Esophagus squamous epithelium (tissue), 4 donors: Measurements from ENCODE around the gene ROCK2.

Experiments used
- CTCF ChIP-seq, 6 experiments: fragments of 450-650 bp in 4 of 6; fragments of 200-600 bp in 2 of 6; sonication (generic) in 2 of 6; IDR thresholded peaks; one replicate each; pipeline ENCODE4 v1.5.1; 2016 to 2019; ENCODE audit warnings: antibody characterized with exemption in 6 of 6, mild to moderate bottlenecking in 4 of 6, moderate library complexity in 4 of 6
- POLR2A ChIP-seq, 4 donors: fragments of 450-650 bp; IDR thresholded peaks; one replicate each; pipeline ENCODE4 v1.6.1; 2017; ENCODE audit warnings: antibody characterized with exemption in 4 of 4, mild to moderate bottlenecking in 4 of 4, moderate library complexity in 3 of 4

GRCh38 chr2:11325961-11326676 lies 18.3 kb downstream of the ROCK2 start:
- TF ChIP-seq CTCF (IDR thresholded peaks at IDR 0.05) (no peak), POLR2A (IDR thresholded peaks at IDR 0.05) (no peak)
